ENCODE data around the gene ORM1.
A peak's percentile ranks its signal among the peaks of the same experiment; 100 is the strongest.
"Not testable (repeated sequence)": the region's sequence is repeated elsewhere in the genome, so short reads cannot be mapped to it uniquely, and the experiment has no call there.

Gene ORM1

DNA sequence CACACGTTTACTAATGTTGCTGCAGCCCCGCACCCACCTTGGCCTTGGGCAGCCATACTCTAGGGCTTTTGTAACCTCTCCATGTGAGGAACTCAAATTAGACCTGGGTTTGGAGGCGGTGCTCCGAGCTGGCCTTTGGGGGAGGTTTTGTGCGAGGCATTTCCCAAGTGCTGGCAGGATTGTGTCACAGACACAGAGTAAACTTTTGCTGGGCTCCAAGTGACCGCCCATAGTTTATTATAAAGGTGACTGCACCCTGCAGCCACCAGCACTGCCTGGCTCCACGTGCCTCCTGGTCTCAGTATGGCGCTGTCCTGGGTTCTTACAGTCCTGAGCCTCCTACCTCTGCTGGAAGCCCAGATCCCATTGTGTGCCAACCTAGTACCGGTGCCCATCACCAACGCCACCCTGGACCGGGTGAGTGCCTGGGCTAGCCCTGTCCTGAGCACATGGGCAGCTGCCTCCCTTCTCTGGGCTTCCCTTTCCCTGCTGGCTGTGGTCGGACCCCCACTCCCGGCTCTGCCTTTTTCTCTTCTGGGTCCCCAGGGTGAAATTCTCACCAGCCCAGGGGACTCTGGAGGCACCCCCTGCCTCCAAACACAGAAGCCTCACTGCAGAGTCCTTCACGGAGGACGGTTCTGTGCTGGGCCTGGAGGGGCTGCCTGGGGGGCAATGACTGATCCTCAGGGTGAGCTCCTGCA is at the start of gene ORM1:
TSS of gene ORM1 (plus strand) at position 268 of the 701 bp plus-strand sequence. CDS start at position 304, 36 bp downstream.
- DNase-seq, result not testable (repeated sequence)

DNA sequence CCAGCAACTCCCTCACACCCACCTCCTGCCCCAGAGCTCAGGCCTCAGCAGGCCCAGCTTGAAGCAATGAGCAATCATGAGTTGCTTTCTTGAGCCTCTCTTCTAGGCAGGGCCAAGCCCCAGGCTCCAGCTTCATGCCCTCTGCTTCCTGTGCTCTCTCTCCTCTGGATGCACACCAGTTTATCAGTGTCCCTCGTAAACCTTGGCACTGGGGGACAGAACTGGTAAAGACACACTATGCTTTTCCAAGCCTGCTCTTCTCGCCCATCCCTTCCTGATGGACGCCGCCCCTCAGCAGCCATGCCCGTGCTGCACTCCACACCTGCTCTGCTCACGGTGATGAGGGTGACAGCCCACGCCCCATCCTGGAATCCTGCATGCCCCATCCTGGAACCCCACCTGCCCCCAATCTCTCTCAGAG is 49.4 kb upstream of the ORM1 start:
- no peak for DNase-seq

DNA sequence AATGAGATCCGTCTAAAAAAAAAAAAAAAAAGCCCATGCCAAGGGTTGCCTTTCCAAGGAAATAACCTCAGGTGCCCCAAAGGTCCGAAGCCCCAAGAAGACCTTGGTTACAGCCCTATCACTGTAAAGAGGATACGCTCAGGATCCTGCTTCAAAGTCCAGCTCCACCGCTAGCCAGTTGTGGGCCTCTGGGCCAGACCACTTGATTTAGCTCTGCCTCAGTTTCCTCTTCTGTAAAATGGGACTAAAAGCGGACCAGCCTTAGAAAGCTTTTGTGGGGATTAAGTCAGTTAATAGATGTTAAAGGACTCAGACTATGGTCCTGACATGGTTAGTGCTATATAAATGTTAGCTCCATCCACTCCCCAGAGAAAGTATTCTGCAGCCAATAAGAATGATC is 48.7 kb upstream of the ORM1 start:
- no peak for DNase-seq

DNA sequence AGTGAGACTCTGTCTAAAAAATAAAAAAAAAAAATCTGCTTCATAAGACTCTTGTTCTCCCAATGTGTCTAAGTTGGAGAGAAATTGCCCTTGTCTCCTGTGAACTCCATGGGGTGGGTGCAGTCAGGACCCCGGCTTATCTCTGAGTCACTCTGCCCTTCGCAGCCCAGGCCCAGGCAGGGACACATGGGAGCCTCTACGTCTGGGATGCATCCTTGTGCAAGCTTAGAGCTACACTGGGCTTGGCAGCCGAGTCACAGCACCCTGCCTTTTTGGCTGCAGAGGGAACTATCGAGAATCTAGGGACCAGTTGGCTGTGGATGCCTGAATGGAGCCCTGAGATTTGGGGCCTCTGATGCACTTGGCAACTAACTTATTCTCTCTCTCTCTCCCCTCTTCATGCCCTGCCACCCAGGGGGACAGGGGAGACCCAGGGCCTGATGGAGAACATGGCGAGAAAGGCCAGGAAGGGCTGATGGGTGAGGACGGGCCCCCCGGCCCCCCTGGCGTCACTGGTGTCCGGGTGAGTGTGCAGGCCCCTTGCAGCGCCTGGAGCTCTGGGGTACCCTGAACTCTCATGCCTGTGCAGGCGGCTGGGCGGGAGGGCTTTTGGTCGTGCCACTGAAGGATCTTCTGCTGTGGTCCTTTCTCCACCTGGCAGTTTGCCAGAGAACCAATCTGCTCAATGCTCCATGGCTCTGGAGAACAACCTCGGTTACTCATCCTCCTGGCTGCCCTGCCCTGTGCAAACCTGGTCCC is 47.5 kb upstream of the ORM1 start:
- DNase-seq, result no peak

DNA sequence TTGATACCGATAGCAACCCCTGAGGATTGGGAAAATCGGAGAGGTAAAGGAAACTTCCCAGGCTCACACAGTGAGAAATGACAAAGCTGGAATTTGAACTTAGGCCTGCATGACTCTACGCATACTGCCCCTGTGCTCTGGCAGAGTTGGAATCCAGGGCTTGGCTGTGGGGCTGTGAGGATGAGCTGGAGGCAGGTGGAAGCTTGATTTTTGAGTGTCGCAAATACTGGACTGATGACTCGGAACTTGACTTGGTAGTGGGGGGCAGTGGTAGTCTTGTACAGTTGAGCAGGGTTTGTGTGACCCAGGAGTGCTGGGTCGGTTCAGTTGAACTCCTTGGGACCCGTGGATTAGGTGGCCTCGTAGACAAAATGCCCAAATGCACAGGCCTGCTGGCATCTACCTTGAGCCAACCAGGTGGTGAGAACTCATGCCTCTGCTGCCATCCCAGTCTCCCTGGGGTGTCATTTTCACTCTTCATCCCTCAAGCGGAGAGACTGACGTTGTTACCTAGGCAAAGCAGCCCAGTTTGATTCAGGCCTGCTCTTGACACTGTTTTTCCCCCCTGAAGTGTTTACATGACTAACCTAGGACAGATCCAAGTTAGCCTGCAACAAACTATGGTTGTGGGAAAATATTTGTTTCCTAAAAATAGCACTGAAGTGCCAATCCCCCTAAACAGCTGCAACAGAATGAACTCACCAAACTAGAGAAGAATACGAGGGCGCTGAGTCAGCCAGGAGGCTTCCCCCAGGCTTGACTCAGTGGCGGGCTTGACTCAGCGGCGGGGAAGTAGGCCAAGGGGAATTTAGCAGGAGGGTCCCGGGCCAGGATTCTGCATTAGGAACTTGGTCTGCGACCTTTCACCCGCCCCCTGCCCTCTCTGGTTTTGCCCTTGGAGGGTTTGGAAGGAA is 45.7 kb upstream of the ORM1 start:
- DNase-seq, result no peak

DNA sequence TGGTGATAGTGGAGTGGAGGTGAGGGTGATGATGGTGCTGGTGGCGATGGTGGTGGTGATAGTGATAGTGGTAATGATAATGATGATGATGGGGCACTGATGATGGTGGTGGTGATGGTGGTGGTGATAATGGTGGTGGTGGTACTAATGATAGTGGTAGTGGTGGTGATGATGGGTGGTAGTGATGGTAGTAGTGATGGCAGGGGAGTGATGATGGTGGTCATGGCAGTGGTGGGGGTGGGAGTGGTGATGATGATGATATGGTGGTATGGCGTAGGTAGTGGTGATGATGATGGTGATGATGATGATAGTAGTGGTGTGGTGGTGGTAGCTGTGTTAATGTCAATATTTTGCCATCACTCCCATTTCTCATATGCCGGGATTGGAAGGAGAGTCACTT is 44.5 kb upstream of the ORM1 start:
- no peak for DNase-seq

DNA sequence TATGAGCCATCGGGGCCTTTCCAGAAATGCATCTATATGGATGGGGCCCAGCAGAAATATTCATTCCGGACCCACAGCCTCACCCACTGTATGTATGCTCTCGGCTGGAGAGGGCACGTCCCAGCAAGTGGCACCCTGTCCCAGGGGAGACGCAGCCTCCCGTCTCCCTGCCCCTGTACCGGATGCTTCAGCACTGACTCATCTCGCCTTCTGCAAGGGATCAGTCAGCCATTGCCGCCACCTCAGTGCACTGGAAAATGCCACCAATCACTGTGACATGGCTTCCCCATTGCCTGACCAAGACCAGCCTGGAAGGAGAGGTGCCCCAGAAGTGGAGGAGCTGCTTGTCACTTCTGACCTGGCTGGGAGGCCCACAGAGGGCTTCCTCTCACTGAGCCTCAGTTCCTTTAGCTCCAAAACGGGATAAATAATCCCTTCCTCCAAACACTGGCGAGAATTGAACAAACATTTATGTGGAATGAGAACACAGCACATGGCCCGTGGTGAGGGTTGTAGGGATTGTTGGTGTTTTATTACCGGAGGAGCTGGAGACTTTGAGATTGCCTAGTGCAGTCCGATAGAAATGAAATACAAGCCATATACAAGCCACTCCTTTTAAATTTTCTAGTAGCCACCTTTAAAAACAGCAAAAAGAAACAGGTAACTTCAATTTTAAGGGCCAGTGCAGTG is 43.9 kb upstream of the ORM1 start:
- DNase-seq, result no peak

DNA sequence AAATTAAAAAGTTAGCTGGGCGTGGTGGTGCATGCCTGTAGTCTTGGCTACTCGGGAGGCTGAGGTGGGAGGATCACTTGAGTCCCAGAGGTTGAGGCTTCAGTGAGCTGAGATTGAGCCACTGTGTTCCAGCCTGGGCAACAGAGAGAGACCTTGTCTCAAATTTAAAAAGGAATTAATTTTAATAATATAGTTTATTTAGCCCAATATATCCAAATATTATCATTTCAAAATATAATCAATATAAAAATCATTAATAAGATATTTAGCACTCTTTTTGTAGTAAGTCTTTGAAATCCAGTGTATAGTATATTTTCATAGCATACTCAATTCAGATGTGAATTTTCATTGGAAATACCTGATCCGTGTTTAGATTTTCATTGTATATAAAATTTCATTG is 43.2 kb upstream of the ORM1 start:
- DNase-seq, result no peak

DNA sequence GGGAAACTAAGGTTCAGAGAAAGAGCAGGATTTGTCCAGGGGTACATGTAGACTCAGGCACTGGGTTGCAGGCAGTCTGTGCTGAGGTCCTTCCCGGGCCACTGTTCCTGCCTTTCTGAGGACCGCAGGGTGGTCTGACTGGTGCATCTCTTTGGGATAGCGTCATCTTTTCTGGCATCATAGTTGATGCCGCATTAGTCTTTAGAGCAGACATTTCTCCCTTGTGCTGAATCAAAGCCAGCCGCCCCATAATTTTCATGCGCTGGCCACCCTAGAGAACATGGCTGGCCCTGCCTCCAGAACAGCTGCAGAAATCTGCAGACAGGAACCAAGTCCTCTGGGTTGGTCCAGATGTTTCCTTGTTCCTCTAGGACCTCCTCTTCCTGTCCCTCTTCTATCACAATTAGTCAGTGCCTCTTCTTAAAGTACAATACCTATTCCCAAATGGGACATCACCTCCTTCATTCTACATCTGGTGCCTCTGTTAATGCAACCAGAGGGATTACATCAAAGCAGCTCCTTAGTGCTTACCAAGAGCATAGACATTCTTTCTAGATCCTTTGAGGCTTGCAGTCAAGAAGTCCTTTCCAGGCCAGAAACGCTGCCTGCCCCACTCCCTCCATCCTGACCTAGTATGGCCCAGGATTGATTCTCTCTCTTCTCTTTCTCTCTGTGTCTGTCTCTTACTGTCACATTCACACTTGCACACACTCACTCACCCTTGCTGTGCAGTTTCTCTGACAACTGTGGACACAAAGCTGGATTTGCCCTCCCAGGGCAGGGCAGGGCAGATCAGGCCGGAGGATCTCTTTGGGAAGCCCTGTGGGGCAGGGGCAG is 42.0 kb upstream of the ORM1 start:
- no peak for DNase-seq

DNA sequence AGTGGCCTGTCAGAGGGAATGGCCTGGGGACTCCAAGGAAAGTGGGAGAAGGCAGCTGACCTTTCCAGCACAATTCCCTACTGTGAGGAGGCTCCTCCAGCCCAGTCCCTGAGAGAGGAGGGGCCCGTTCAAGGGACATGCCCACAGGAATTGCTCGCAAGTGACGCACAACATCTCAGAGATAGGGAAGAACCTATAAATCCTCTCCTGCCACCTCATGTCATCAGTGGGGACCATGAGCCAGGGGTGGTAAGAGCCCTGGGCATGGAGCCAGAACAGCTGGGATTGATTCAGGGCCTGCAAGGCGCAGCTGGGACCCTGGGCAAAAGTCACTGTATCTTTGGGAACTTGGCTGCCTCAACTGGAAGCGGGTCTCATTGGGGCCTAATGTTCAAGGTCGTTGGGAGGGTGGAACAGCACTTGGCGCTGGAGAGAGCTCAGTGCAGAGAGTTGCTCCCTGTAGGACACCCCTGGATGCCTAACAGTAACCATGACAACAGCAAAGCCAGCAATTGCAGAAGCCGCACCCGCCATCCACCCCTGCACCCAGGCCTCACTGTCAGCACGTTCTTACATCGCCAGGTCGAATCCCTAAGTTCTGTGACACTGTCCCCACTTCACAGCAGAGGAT is 41.3 kb upstream of the ORM1 start:
- no peak for DNase-seq

DNA sequence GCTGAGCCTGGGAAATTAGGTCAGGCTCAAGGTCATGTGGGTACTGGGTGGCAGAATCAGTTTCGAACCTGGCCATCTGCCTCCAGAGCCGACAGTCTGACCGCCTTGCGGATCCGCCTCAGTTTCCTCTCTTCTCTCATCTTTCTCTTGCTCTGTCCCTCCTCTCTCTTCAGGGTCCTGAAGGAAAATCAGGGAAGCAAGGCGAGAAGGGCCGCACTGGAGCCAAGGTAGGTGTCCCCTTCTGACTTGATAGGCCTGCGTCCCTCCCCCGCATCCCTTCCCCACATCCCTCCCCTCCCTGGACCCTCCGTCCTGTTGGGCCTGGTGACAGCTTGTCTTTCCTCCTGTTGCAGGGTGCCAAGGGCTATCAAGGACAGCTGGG is 40.8 kb upstream of the ORM1 start:
- DNase-seq, result no peak

DNA sequence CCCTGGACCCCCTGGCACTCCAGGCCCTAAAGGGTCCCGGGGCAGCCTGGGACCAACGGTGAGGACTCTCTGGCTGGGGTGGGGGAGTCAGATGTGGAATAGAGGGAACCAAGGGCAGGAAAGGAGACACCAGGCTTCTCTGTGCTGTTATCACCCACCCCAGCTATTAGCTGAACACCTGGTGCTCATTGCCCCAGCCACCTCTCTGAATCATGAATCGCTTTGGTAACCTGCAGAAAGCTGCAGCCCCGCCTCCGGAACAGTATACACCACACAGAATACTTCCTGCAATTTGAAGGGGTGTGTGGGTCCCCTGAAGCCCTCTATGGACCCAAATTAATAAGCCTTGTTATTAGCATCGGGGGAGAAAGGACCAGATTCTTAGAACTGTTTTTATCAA is 40.4 kb upstream of the ORM1 start:
- DNase-seq, result no peak

DNA sequence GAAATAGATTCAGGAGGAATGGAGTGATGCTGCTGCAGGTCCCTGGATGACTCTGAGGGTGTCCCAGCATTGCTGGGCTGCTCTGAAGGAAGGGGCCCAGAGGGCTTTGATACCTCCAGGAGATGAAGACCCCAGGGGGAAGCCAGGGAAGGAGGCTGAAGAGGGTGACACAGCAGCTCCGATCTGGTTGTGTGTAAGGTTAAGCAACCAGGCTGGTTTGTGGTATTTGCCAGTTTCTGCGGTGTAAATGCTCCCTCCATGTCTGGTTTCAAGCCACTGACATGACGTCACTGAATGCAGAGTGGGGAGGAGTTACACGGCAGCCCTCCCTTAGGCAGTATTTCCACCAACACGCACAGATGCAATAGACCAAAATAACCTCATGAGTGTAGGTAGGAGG is 40.0 kb upstream of the ORM1 start:
- DNase-seq, result peak; percentile 64

DNA sequence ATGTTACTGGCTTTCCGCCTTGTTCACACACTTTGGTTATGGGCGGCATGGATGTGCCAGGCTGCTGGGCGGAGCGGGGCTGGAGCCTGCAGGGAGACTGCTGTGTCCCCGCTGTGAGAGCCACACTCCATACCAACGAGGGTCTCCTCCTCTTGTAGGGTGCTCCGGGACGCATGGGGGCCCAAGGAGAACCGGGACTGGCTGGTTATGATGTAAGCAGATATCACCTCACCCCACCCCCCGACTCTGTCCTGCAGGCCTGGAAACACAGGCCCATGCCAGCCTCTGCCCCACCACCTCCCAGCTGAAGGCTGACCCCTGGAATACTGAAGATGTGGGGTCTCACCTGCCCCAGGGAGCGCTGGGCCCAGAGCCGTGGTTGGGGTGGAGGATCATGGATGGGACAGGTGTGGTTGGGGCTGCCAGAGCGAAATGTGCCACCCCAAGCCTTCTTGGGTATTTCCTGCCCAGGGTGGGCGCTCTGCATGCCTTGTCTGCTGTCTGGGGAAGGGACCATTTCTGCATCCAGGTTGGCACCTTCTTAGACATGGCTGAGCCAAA is 39.3 kb upstream of the ORM1 start:
- DNase-seq, result no peak

DNA sequence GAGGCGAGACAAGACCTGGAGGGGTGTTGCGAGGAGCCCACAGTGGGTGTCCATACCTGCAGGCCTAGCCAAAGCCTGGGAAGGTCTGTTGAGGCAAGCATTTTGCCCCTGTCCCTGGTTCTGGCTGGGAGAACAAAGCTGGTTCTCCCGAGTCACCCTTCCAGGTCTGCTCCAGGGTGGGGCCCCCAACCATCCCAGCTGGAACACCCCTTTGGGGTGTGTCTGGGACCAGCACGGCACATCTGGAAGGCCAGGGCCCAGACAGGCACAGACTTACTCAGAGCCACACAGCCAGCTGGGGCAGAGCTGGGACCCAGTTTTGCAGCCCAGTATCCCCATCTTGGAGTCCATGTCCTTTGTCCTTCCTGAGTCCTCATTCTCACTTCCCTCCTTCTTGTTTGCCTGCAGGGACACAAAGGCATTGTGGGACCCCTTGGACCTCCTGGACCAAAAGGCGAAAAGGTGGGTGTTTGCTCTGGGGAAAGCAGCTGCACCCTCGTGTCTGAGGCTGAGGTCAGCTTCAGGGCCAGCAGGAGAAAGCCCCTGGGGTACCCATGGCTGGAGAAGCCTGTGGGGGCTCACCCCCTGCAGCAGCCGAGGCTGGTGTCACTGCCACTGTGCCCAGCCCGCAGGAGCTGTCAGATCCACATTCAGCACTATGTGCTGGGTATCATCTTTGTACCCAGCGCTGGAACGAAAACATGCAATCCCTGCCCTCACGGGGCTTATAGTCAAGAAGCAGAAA is 38.4 kb upstream of the ORM1 start:
- no peak for DNase-seq

DNA sequence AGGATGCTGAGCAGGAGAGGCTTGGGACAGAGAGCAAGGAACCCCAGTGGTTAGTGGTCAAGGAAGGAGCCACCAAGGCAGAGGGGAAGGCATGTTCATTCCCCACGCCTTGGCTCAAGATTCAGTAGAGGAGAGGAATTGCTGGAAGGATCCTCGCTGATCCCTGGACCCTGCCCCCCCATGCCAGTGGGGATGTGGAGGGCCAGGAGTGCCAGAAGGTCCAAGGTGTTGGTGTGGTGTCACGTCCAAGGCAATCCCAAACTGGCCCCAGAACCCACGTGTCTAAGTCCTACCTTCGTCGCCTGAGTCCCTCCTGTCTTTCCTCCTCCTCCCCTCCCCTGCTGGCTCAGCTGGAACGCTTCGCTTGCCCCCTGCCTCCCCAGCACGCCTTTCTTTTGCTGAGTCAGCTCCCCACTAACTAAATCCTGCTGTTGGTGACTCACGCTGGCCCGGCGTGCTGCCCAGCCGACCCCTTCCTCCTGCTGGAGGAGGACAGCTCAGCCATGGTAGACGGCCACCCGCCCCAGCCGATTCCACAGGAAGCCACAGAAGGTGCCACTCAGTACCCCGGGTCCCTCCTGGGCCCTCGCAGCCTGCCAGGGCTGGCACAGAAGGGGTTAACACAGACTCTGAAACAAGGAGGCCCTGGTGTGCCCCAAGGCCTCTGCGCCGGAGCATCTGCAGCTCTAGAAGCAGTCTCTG is 37.6 kb upstream of the ORM1 start:
- no peak for DNase-seq

DNA sequence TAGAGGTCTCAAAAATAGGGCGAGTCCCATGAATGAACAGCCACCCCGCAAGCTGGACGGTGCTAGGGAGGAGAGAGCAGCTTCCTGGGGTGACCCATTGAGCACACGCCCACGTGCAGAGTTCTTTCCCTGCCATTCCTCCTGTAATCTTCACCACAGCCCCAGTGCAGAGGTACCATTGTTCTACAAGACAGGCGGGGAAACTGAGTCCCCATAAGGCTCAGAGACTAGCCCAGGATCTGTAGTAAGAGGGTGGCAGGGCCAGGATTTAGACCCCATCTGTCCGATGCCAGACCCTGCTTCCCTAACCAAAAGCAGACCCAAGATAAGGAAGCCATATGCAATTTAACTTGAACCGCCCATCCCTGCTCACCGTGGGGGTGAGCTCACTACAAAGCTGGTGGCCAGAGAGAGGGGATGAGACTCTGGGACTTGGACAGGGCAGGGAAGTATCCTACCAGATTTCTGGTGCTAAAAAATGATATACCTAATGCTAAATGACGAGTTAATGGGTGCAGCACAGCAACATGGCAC is 36.7 kb upstream of the ORM1 start:
- DNase-seq, result no peak

DNA sequence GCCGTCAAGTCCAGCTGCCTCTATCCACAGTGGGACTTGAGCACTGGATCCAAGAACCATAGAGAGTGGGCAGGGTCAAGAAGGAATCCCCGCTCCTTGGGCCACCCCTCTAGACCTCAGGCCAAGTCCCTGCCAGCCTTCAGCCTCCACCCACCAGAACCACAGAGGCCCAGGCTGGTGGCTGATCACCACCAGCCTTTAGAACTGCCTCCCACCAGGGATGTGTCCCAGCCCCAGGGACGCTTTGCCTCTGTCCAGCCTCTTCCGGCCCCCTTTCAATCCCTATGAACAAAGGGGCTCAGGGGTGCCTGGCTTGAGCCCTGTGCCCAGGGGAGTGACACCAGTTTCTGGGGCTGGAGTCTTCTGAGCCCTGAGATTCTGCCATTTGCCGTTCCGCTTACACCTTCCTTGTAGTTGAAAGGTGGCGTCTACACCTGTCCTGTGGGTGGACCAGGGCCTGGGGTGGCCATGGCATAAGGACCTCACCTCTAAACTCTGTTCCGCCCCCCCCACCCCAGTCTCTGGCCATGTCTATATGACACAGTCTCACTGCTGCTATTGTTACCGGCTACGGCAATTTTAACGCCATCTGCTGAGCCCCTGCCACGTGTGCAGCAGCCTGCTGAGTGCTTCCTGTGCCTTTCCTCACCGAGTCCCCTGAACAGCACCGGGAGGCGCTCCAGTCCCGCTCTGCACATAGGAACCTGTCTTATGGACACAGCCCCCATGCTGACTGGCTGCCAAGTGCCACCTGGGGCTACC is 35.7 kb upstream of the ORM1 start:
- DNase-seq, result no peak

DNA sequence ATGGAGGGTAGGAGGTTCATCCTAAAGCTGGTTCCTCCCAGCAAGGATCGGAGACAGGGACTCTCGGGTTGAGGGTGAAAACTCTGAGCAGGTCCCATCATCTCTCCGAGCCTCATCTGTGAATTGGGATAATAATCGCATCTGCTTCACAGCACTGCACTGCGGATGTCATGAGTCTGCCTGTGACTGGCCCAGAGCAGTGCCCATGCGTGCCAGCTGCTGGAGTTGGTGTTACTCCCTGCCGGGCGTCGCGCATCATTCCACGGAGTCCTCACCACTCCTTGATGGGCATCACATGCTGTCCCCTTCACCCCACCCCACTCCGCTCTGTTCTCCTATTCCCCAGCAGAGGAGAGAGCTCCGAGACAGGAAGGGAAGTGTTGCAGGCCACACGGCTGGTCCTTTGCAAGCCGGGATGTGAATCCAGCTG is 35.1 kb upstream of the ORM1 start:
- DNase-seq, result no peak

Measured in activated CD4-positive, alpha-beta T cell treated with anti-CD3 and anti-CD28 coated beads, Interleukin-10, Interleukin-2, amounts not matched to agents 100 ng/mL and 50 ng/mL, durations not matched to agents 16 hours and 8 hours (primary cell).